GM12891 (cell line): ENCODE measurements around the gene ITGBL1.

Experiments used
- PAX5 ChIP-seq: IDR thresholded peaks from 2 replicates; pipeline ENCODE4 v1.6.1; 2011; ENCODE audit warnings: low read length, moderate library complexity, mild to moderate bottlenecking; ENCODE audit not compliant: insufficient read depth, severe bottlenecking
- POLR2A ChIP-seq: IDR thresholded peaks from 2 replicates; pipeline ENCODE4 v1.6.1; 2011; ENCODE audit warnings: low read depth, low read length, control low read depth
- POLR2AphosphoS5 ChIP-seq: IDR thresholded peaks from 2 replicates; pipeline ENCODE4 v1.6.1; 2011; ENCODE audit warnings: low read depth, low read length, control low read depth
- POU2F2 ChIP-seq: IDR thresholded peaks from 2 replicates; pipeline ENCODE4 v1.6.1; 2011; ENCODE audit warnings: low read depth, mild to moderate bottlenecking, control low read depth, low read length, moderate library complexity
- SPI1 ChIP-seq: IDR thresholded peaks from 2 replicates; pipeline ENCODE4 v1.6.1; 2011; ENCODE audit warnings: low read depth, low read length, control low read depth
- TAF1 ChIP-seq: IDR thresholded peaks from 2 replicates; pipeline ENCODE4 v1.6.1; 2011; ENCODE audit warnings: low read depth, low read length, control low read depth

GRCh38 chr13:101481421-101481820, 28.9 kb downstream of the ITGBL1 start:
- TF ChIP-seq POU2F2 (no peak), POLR2A (no peak), POLR2AphosphoS5 (no peak), TAF1 (no peak), PAX5 (no peak), SPI1 (no peak)
